Temporal lobe (tissue), 2 donors: ENCODE data around the gene TAMM41. TPM values are rescaled to one million over a fixed set of nuclear protein-coding genes. Genes with fewer than 3 reads are reported as not detected.

Experiments
- small RNA-seq: library from RNA; depleted of rRNA; stranded (forward); fragments of <200 nt; gene quantifications from one replicate; pipeline ENCODE3, GENCODE V24; 2014; ENCODE audit warnings: low replicate concordance
- total RNA-seq: library from RNA; depleted of rRNA; stranded (reverse); fragments of >200 nt; gene quantifications from one replicate; pipeline ENCODE4 v1.2.3, GENCODE V29; 2014

Gene TAMM41
- total RNA-seq, 1 donor from 2014 or later, result 10.3 TPM

Small RNA genes lying within 50 kb of the gene (small RNA-seq; reads per million reads assigned to genes)
- not detected for gene CYCSP12

Other genes with a start within 250 kb of the TAMM41 start
- gene VGLL4, start 203.0 kb downstream of the TAMM41 start, total RNA-seq, result 69.3 TPM
- gene SYN2, start 157.5 kb upstream of the TAMM41 start, total RNA-seq, result 28.8 TPM